Stimulated activated CD8-positive, alpha-beta memory T cell treated with anti-CD3 and anti-CD28 coated beads, Interleukin-4, amount 100 ng/mL, for 4 hours (primary cell): ENCODE data around the gene ABHD17A.
A peak's percentile ranks its signal among the peaks of the same experiment; 100 is the strongest.
"Not testable (repeated sequence)": the region's sequence is repeated elsewhere in the genome, so short reads cannot be mapped to it uniquely, and the experiment has no call there.

Source experiments
- DNase-seq, 2 donors: peaks; one replicate each; pipeline ENCODE4 v3.0.0-alpha.2; 2020; ENCODE audit warnings: low read depth in 2 of 2, low spot score in 1 of 2

The ABHD17A gene

DNA sequence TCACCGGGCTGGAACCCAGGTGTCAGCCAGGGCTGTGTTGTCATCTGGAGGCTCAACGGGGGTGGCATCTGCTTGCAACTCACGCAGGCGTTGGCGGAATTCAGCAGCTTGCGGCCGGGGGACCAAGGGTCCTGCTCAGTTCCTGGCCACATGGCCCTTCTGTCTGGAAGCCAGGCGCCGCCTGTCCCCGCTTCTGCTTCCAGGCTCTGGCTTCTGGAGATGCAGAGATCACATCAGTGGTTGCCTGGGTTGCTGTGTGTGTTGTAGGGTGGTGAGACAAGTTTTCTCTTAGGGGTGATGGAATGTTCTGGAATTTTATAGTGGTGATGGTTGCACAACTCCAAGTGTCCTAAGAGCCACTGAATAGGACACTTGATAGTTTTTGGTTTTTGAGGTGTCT, 24.9 kb upstream of the ABHD17A start:
- DNase-seq, result no peak

DNA sequence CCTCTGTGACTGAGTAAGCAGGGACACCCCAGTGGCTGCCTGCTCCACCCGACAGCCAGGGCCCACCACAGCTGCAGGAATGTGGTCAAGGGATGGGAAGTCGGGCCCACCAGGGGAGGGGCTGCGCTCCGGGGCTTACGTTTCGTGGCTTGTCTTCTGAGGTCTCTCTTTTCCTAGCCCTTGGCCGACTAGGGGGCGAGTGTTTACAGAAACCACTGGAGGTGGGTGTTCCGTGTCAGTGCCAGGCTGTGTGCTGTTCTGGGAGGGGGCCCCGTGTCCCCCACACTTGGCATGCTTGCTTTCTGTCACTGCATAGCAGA, 24.4 kb upstream of the ABHD17A start:
- DNase-seq, result no peak

DNA sequence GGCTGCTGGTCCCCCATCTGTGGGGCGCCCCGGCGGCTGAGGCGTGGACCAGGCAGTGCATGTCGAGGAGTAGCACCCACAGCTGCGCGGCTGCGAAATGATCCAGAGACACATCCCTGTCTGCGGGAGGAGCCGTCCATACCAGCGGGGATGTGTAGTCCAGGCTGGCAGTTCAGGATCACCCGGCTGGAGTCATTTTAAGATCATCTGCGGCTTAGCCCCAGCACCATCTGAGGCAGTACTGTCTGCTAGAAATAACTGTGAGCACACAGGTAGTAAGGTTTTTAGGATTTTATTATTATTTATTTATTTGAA, 23.0 kb upstream of the ABHD17A start:
- DNase-seq, result no peak

DNA sequence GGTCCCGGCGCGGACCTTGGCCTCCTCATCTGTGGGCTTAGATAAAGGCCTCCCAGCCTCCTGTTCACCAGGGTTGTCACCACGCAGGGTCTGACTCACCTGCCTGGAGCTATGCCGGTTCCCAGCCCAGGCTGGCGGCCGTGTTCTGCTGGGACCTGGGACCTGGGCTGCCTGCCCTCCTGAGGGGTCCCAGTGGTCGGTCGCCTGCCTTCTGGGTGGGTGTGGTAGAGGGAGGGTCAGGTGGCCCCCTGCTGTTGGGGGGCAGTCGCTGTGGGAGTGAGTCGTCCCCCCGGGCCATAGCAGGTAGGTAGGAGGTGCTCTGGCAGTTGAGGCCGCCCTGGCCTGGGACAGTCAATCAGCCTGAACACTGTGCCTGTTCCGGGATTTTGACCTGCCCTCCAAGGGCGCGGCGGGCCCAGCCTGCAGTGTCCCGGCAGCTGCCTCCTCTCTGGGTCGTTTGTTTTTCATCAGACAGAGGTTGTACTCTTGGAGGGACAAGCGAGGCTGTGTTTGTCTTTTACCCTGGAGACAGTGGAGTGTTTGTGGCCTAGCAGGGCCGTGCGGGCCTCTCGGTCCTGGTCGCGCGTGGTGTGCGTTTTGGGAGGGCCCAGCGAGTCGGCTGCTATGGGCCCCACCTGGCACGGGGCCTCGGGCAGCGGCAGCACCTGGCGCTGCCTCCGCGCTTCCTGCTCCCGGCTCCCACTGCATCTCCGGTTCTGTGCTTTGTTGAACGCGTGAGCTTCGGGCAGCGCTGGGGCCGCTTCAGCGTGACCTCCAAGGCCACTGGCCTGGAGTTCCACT, 22.5 kb upstream of the ABHD17A start:
- DNase-seq, result no peak

GRCh38 chr19:1906985-1907562, 21.8 kb upstream of the ABHD17A start:
- no peak for DNase-seq

DNA sequence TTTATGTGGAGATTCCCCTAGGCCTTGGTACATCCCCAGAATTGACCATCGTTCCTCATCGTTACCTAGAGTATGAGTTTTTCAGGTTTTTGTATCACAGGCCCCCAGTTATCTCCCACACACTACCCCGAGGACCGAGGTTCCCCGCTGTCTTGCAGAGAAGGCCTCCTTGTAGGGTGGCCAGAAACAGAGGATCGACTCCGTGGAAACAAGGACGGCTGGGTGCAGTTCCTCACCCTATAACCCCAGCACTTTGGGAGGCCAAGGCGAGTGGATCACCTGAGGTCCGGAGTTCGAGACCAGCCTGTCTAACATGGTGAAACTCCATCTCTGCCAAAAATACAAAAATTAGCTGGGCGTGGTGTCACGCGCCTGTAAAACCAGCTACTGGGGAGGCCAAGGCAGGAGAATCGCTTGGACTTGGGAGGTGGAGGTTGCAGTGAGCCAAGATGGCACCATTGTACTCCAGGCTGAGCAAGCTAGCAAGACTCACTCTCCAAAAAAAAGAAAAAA, 20.6 kb upstream of the ABHD17A start:
- DNase-seq, result no peak

DNA sequence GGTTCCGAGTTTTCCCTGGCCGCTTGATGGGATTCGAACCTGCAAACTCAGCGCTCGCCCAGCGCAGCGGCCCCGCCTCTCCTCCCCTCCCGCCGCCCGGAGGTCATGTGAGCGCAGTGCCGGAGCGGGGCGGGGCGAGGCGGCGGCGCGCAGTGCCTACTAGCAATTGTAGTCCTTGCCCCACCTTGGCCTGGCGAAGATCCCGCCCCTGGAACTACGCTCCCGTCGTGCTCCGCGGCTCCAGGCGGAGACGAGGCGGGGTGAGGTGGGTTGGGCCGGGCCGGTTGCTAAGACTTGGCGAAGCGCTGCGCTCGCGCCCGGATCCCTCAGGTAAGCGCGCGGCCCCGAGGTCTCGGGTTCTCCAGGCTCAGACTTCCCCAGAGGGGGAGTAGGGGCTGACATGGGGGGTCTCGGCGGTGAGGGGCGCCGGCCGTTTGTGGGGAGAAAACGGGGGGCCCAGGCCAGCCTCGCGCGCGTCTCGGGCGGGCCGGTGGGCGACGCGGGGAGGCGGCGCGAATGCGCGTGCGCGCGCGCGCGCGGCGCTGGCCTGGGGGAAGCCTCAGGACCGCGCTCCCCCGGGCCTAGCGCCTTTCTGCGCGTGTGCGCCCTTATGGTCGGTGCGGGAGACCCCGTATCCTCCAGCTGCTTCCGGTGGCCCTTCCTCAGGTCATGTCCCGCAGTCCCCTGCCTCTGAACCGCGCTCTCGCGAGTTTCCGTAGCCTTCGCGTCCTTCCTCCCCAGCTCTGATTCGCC, 20.0 kb upstream of the ABHD17A start, which contains the start of the genes ADAT3 and SCAMP4:
ADAT3 (plus strand) TSS at position 290 of the 753 bp plus-strand sequence. CDS start 6,649 bp downstream, outside the sequence.
SCAMP4 (plus strand) TSS at position 290 of the 753 bp plus-strand sequence. CDS start 9,621 bp downstream, outside the sequence.
- DNase-seq, result peak; percentile 89 to 98

- DNase-seq, result no peak
Observed at GRCh38 chr19:1904860-1905109, 19.5 kb upstream of the ABHD17A start.

- no peak for DNase-seq
Observed at GRCh38 chr19:1902923-1903322, 17.6 kb upstream of the ABHD17A start.

DNA sequence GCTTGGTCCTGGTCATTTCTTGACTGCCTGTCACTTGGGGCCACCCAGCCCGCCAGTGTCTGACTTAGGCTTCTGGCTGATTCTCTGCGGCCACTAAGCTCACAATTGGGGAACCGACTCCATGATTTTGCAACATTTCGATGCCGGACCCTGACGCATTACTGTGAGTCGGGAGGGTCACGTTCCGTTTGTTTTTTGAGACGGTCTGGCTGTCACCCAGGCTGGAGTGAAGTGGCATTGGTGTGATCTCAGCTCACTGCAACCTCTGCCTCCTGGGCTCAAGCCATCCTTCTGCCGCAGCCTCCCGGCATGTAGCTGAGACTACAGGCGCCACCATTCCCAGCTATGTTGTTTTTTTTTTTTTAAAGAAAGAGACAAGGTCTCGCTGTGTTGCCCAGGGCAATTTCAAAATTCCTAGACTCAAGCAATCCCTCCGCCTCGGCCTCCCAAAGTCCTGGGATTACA, 16.7 kb upstream of the ABHD17A start:
- no peak for DNase-seq

DNA sequence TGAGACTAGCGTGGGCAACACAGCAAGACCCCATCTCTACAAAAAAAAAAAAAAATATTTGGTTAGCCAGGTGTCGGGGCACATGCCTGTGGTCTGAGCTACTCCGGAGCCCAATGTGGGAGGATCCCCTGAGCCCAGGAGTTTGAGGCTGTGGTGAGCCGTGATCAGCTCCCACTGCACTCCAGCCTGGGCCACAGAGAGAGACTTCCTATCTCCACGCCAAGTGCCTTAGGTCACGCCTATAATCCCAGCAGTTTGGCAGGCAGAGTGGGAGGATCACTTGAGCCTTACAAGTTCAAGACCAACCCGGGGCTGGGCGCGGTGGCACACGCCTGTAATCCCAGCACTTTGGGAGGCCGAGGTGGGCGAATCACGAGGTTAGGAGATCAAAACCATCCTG, 11.2 kb upstream of the ABHD17A start:
- no peak for DNase-seq

DNA sequence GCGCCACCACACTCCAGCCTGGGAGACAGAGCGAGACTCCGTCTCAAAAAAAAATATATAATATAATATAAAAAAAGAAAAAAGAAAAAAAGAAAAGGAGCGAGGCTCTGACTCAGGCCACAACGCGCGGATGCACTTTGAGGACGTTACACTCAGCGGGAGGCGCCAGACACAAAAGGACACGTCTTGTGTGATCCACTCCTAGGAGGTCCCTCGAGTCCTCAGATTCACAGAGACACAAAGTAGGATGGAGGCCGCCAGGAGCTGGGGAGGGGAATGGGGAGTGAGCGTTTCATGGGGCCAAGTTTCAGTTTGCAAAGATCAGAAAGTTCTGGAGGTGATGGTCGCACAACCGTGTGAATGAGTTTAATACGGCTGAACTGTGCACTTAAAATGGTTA, 8.5 kb upstream of the ABHD17A start:
- no peak for DNase-seq

- DNase-seq, result no peak
Observed at GRCh38 chr19:1889907-1890306, 4.6 kb upstream of the ABHD17A start.

- no peak for DNase-seq
Observed at GRCh38 chr19:1888385-1888784, 3.1 kb upstream of the ABHD17A start.

GRCh38 chr19:1886360-1886759, 1.1 kb upstream of the ABHD17A start:
- DNase-seq, result not testable (repeated sequence)

DNA sequence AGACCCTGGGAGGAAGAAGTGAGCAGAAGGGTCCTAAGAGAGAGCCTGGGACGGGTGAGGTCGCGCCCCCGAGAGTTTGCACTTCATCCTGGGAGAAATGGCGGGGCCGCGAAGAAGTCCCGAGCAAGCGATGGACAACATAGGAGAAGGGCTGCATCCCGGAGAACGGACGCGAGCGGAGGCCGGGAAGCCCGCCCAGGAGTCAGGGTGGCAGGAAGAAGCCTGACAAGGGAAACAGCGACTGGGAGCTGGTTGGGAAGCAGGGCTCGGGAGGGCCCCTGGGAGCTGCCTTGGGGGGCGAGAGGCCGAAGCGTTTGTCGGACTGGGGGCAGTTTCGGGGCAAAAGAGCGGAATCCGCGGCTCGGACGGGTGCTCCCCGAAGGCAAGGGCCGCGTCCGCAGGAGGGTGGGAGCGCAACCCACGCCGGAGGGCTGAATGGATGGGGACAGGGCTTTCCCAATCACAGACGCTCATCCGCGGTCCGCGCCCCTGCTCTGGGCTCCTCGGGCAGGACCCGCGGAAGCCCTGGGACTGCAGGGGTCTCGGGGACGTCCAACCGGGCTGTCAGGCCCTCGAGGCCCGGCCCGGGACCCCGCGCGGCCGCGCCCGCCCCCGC, 469 bp downstream of the ABHD17A start:
- DNase-seq, result no peak

DNA sequence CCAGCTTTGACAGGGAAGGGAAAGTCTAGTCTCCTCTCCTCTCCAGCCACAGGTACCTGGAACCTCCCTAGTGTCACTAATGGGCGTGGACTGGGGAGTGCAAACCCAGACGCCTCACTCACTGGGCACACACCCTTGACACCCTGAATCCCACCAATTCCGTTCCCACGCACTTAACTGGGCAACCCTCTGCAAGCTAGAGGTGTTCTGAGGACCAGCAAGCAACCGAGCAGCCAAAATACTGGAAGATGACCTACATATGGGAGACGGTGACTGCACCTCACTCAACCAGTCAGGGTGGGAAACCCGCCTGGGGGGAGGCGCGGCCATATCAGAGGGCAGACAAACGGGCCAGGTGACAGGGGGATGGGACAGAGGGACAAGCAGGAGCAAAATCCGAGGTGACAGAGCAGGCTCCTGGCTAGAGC, 991 bp downstream of the ABHD17A start:
- no peak for DNase-seq

- DNase-seq, result no peak
Observed at GRCh38 chr19:1883784-1884183, 1.5 kb downstream of the ABHD17A start.

DNA sequence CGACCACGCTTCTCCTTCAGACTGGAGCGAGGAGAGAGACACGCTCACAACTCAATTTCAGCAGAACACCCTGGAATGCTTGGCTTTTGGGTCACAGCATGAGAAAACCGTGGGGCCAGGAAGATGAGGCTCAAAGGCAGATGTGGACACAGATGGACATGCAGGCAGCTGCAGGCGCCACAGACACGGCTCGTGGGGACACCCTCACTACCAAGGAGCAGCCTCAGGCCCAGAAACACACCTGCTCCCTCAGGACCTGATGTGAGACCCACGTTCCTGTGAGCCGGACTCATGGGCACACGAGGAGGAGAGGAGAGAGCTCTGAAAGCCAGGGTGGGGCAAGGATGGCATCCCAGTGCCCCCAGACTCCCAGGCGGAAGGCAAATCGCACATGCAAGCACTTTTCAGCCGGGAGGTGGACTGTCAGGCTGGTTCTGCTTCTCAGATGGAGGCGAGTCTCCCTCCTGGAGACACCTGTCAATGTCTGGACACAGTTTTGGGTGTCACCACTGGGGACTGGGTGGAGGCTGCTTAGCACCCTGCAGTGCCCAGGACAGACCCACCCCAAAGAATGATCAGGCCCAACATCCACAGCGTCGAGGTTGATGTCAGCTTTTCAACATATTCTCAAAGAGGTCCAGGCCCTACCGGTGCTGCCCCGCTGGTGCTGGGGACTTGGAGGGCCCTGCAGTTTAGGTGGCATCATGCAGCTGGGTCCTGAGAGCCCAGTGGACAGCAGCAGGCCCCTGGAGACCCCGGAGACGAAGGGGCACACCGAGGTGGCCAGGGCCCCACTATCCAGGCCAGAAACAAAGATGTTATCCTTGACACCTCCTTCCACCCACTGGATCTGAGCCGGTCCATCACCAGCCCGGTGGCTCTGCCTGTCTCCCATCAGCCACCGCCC, 2.3 kb downstream of the ABHD17A start:
- DNase-seq, result no peak

DNA sequence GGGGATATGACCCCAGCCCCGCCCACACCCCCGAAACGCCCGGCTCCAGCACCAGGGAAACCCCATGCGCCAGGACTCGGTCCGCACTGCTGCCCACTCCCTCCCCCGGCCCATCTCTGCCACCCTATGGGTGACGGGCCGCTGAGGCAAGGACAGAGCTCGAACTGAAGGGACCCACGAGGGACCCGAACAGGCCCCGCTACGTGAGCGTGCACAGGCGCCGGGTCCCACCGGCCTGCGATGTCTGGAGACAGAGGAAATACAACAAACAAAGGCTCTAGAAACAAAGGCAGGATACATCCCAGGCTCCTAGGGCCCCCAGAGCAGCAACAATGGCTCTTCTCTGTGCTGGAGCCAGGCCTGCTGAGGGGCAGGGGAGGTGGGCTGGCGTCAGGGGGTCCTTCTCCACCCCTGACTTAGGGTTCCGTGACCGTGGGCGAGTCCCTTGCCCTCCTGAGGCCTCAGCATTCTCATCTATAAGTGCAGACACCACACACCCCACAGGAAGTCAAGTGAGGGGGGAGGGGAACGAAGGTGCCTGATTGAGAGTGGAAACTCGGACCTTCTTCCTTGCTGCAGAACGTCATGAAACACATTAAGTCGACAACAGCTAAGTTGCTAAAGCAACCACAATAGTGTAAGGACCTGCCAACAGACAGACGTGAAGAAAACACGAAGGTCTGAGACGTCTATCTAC, 3.1 kb downstream of the ABHD17A start:
- DNase-seq, result no peak
